HuH-7 (cell line): ENCODE data around the gene CYP27A1.

Source experiments
- DNase-seq: peaks from one replicate; pipeline ENCODE4 v3.0.0; 2011; ENCODE audit warnings: low spot score

CYP27A1 gene

GRCh38 chr2:218811382-218811781 lies 29.4 kb downstream of the CYP27A1 start:
- DNase-seq, result no peak

GRCh38 chr2:218812096-218812815 lies 30.3 kb downstream of the CYP27A1 start:
- no peak for DNase-seq

GRCh38 chr2:218812861-218813260 lies 30.9 kb downstream of the CYP27A1 start:
- no peak for DNase-seq

DNA sequence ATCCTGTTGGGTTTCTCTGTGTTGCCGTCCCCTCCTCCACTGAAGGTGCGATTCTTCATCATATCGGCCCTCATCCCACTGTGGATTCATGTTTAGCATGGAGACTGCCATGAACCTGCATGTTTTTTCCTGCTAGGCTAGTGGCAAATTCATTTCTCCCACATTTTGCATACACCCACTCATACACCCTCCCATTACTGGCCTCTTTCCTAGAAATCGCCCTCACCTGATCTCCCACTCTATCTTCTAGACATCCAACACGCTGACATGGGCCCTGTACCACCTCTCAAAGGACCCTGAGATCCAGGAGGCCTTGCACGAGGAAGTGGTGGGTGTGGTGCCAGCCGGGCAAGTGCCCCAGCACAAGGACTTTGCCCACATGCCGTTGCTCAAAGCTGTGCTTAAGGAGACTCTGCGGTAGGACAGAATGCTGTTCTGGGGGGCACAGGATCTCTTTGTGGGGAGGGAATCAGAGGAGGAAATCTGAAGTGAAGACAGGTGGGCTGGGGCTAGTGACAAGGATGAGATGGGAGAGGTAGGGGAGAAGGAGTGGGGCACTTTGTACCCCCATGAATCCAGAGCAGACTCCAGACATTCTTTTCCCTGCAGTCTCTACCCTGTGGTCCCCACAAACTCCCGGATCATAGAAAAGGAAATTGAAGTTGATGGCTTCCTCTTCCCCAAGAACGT lies 32.0 kb downstream of the CYP27A1 start:
- DNase-seq, result no peak

- no peak for DNase-seq
These were observed 32.7 kb downstream of the CYP27A1 start for GRCh38 chr2:218814540-218815243.

DNA sequence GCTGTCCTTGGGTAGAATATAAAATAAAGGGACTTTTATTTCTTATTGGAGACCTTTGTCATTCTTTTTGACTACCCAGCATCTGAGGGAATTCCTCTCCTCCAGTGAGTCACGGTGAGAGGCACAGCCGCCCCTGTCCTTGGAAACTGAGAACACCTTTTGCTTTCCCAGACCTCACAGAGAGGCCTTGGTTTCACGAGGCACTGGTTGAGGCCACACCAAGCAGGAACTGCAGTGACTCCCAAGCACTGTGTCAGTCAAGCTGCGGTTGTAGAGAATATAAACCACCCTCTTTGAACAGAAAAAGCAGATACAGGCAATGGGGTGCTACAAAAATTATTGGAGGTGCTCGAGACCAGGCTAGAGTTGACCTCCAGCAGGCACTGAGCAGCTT lies 33.3 kb downstream of the CYP27A1 start:
- no peak for DNase-seq

GRCh38 chr2:218815649-218816048 lies 33.7 kb downstream of the CYP27A1 start:
- DNase-seq, result no peak

DNA sequence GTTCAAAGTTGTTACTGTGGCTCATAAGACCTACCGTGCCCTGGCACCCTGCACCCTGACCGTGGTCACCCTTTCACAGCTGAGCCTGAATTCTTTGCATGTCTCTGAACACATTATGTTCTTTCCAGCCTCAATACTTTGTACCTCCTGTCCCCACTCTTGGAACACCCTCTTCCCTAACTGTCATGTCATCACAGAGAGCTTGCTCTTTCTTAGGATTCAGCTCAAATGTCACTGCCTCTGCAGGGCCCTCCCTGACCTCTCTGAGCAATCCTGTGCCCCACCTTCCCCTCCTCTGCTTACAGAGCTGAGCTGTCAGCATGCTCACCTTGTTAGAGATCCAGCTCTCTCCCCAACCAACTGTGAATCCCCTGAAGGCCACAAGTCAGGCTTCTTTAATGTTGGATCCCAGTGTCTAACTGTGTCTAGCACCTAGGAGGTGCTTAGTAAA lies 34.6 kb downstream of the CYP27A1 start:
- DNase-seq, result no peak

DNA sequence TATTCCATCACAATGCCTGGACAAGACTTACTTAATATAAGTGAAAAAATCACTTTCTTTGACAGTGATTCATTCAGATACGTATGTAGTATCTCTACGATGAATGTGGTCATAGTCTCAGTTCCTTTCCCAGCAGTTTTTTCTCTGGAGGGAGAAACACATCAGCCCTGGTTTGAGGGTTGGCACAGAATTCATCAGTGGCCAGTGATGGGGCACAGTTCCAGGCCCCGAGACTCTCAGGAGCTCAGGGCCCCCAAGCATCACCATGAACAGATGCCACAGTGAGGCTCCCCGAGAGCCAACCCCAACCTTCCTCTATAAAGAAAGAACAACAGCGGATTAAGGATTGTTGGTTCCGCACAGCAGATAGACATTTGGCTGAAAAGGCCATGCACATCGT lies 37.1 kb downstream of the CYP27A1 start:
- no peak for DNase-seq

DNA sequence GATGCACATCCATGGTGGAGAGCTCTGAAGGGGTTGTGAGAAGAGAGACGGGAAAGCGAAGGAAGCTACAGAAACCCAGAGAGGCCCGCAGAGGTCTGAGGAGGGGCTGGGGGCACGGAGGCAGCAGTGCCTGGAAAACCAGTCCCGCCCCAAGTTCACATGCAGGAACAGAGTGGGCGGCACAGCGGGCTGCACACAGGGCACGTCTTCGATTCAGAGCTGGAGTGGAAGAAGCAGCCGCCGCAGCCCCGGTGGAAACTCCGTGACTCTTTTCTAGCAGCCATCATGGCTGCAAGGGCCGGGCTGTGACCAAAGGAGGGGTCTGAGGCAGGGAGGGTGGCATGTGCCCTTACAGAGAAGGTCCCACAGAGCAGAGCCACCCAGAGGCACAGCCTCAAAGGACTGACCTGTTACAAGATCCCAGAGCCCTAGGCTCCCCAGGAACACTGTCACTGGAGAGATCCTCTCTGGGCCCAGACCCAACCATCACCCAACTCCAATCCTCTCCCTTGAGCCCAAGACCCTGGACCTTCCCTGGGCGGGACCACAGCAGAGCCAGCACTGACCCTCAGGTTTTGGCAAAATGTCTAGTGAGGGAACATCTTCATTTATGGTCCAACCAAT lies 38.9 kb downstream of the CYP27A1 start:
- DNase-seq, result no peak

GRCh38 chr2:218821605-218822211 lies 39.8 kb downstream of the CYP27A1 start:
- no peak for DNase-seq

- no peak for DNase-seq
These were observed 40.7 kb downstream of the CYP27A1 start for GRCh38 chr2:218822622-218823021.

- DNase-seq, result no peak
These were observed 41.4 kb downstream of the CYP27A1 start for GRCh38 chr2:218823196-218823855.

DNA sequence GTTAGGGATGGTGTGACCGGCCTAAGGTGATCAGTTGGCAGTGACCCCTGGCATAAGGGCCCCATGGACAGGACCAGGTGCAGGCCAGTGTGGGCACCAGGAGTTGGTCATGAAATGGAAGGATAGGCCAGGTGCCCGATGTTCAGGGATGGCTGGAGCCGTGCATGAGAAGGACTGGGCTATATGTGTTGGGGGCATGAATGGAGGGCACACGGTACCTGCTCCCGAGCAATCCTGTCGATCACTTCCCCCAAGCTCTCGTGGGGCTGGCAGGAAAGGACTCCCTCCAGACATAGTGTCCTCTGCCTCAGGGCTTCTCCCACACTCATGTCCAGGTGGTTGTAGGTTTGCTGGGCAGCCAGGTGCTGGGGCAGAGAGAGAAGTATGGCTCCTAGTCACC lies 42.1 kb downstream of the CYP27A1 start:
- no peak for DNase-seq

GRCh38 chr2:218826791-218827190 lies 44.8 kb downstream of the CYP27A1 start:
- DNase-seq, result no peak

DNA sequence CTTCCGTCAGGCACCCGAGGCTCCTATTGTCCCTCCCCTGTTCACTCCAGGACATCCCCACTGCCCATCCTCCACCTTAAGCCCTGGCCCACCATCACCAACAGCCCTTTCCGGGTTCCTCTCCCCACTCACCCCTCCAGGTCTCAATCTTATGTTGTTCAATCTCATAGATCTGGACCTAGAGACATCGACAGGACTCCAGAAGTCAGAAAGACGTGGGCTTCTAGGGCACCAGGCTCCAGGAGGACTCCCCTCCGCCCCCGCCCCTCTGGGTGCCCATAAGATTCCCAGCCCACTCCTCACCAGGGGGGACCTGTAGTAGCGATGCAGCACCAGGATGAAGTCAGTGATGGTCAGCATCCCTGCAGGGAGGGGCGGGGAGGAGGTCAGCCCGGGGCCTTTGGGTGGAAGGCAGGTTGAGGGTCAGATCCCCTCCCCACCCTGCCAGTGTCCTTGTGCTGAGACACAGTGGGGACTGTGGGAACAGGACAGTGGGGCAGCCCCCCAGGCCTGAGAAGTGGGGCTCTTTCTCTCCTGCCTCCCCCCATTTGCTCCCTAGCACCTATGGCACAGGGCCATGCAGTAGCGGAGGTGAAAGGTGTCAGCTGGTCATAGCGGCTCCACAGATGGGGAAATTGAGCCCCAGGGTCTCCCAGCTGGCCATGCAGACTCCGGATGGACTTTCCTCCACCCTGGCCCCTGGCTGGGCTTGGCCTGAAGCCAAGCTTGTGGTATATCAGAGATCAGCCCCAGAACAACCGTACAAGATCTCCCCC lies 45.9 kb downstream of the CYP27A1 start:
- no peak for DNase-seq

DNA sequence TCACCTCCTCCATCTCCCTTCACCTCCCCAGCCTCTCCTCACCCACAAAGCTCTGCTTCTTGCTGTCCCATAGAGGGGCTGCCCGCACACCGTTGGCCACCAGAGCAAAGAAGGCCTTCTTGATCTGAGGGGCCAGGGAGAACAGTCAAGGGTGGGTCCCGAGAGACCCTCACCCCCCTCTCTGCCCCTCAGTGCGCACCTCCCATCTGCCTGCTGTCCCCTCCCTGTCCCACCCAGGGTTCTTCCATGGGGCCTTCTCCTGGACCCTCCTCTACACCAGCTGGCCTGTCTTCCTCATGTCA lies 46.5 kb downstream of the CYP27A1 start:
- DNase-seq, result no peak

- DNase-seq, result no peak
These were observed 48.0 kb downstream of the CYP27A1 start for GRCh38 chr2:218829868-218830451.

- DNase-seq, result no peak
These were observed 48.8 kb downstream of the CYP27A1 start for GRCh38 chr2:218830526-218831306.
